Spleen (tissue), 7 donors: Measurements from ENCODE around the gene ECI1.
"Not testable (repeated sequence)": the region's sequence is repeated elsewhere in the genome, so short reads cannot be mapped to it uniquely, and the experiment has no call there.

Source experiments
- POLR2A ChIP-seq, 3 donors: fragments of 450-650 bp; IDR thresholded peaks; one replicate each; pipeline ENCODE4 v1.5.1; 2017; ENCODE audit warnings: antibody characterized with exemption in 3 of 3, mild to moderate bottlenecking in 1 of 3
- POLR2AphosphoS5 ChIP-seq, 3 donors: sonication (generic); formaldehyde crosslinking; IDR thresholded peaks; one replicate each; pipeline ENCODE4 v1.5.1; 2017; ENCODE audit warnings: antibody characterized with exemption in 3 of 3
- TF ChIP-seq, protein P1 (sequence below), 11 experiments: fragments of 200-600 bp in 7 of 11; fragments of 450-650 bp in 4 of 11; sonication (generic) in 4 of 11; IDR thresholded peaks in 8 of 11; conservative IDR thresholded peaks in 3 of 11; 1 replicate in 7 of 11; 2 replicates in 4 of 11; pipeline versions ENCODE4 v1.4.0 to v1.8.0; 2016 to 2021; ENCODE audit warnings: antibody characterized with exemption in 11 of 11, inconsistent platforms in 4 of 11, mild to moderate bottlenecking in 1 of 11
- donor health status: DM: no; HTN: no; CAD: no; lungs with moderate emphysema.
- donor health status: DM: no; HTN: no; CAD: no.
- donor health status: DM: no; HTN: no; CAD: no.

DNA sequence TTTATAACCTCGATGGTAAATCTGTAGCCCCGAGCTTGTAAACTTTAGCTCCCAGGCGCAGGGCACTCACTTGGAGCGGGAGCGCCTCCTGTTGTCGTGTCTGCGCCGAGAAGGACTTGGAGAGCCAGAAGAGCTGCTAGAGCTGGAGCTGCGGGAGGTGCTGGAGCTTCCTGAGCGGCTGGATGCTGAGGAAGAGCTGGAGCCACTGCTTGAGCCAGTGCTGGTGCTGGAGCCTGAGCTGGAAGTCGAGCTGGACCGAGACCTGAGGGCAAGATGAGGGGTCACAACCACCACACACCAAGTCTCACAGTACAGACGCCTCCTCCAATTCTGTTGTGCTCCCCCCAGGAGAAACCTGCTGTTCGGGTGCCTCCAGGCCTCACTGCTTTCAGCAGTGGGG, 11.6 kb upstream of the ECI1 start:
- TF ChIP-seq, protein P1, sequence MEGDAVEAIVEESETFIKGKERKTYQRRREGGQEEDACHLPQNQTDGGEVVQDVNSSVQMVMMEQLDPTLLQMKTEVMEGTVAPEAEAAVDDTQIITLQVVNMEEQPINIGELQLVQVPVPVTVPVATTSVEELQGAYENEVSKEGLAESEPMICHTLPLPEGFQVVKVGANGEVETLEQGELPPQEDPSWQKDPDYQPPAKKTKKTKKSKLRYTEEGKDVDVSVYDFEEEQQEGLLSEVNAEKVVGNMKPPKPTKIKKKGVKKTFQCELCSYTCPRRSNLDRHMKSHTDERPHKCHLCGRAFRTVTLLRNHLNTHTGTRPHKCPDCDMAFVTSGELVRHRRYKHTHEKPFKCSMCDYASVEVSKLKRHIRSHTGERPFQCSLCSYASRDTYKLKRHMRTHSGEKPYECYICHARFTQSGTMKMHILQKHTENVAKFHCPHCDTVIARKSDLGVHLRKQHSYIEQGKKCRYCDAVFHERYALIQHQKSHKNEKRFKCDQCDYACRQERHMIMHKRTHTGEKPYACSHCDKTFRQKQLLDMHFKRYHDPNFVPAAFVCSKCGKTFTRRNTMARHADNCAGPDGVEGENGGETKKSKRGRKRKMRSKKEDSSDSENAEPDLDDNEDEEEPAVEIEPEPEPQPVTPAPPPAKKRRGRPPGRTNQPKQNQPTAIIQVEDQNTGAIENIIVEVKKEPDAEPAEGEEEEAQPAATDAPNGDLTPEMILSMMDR (IDR thresholded peaks at IDR 0.05 in 8 of 11, conservative IDR thresholded peaks at IDR 0.05 in 3 of 11), result not testable (repeated sequence)
- not testable (repeated sequence) for TF ChIP-seq POLR2AphosphoS5, POLR2A (IDR thresholded peaks at IDR 0.05)
